Stimulated activated CD4-positive, alpha-beta T cell treated with anti-CD3 and anti-CD28 coated beads, Interleukin-4, amount 100 ng/mL, for 24 hours (primary cell): ENCODE results near the gene GPD1L.
"Not testable (repeated sequence)": the region's sequence is repeated elsewhere in the genome, so short reads cannot be mapped to it uniquely, and the experiment has no call there.

Experiments used
- DNase-seq: peaks from one replicate; pipeline ENCODE4 v3.0.0-alpha.2; 2020

GPD1L gene

DNA sequence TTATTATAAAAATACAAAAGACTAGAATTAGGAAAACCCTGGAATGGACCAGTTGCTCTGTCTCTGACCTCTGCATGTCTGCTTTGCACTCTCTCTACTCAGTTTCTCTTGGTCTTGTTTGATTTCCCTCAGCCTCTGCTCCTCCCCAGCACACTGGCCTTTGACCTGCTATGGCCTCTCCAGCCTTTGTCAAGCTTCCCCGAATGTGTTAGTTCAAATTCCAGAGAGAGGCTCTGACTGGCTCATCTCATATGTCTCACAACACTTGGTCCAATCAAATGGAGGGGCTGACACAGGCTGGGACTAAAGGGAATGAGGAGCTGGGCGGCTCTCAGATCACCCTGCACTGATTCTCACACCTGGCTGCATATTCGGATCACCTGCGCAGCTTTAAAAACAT, 79.7 kb downstream of the GPD1L start:
- no peak for DNase-seq

DNA sequence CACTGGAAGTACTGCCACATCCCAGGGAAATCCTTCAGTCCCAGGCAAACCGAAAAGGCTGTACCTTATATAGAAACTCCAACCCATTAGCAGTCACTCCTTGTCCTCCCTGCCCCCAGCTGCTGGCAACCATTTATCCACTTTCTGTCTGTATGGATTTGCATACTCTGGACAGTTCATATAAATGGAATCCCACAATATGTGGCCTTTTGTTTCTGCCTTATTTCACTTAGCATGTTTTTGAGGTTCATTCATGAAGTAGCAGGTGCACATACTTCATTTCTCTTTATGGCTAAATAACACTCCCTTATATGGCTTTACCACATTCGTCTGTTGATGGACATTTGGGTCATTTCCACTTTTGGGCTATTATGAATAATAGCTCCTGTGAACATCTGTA, 80.5 kb downstream of the GPD1L start:
- DNase-seq, result no peak

DNA sequence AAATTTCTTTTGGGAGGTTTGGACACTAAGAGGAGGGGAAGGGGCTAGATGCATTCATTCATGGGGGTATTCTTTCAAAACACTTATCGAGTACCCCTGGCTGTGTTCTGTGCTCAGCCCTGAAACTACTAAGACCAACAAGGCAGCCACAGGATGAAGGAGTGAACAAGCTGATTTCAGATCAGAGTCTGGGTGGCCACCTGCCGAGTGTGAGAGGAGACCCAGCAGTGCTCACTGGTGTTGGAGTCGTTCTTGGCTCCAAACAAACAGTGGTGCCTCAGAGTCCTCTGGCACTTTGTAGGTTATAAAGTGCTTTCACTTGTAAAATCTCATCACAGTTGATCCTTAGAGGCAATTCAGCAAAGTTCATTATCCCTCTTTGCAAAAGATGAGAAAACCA, 83.3 kb downstream of the GPD1L start:
- DNase-seq, result no peak

DNA sequence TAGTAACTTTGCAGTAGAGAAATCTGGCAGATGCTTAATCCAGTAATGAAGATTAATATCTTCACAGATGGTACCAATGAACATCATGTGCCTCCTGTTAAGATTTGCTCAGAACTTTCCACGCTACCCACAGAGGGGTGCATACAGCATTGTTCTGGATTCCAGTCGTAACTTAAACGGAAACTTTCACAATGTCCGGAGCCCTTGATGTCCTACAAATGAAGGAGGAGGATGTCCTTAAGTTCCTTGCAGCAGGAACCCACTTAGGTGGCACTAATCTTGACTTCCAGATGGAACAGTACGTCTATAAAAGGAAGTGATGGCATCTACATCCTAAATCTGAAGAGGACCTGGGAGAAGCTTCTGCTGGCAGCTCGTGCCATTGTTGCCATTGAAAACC, 84.1 kb downstream of the GPD1L start:
- not testable (repeated sequence) for DNase-seq

DNA sequence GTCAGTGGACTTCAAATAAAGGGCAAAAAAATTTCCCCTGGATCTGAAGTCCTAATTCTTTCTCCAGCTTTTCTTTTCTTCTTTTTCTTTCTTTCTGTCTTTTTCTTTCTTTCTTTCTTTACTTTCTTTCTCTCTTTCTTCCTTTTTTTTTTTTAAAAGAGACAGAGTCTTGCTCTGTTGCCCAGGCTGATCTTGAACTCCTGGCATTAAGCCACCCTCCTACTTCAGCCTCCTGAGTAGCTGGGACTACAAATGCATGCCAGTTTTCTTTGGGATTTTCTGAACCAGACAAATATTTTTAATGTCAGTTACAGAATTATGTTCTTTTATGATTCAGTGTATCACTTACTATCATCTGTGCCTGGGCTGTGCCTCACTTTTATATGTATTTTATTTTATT, 86.7 kb downstream of the GPD1L start:
- DNase-seq, result no peak

DNA sequence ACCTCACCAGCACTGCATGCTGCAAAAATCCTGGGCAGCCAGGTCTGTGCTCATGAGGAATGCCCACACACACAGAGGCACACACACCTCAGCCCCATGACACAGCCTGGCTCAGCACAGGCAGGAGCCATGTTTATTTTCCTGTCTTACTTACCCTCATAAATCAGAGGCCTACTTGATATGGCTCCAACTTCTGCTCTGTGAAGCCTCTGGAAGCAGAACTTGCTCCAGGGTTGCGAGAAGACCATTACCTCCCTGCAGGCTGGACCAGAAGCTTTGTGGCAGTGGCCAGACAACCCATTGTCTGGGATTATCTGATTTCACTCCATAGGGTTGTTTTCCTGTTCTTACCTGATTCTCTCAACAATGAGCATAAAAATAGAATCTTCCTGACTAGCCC, 88.2 kb downstream of the GPD1L start:
- no peak for DNase-seq

DNA sequence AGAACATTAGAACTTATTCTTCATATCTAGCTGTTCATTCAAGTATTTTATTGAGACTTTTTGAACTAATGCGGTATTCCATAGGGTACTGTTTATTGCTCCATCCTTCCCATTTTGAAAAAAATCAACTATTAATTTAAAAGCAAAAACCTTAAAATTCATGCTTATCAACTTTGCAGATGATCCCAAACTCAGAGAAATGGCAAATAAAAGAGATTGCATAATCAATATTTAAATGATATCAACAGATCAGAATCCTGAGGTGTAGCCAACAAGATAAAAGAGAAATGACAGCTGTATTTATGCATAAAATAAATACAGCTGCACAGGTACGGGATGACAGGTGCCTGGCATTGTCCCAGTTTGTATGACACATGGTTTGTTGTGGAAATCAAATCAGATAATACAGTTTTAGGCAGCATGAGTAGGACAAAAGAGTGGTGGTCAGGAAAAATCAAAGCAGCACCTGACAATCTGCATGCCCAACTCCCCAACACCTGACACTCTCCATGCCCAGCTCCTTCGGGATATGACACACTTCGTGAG, 89.6 kb downstream of the GPD1L start:
- no peak for DNase-seq

DNA sequence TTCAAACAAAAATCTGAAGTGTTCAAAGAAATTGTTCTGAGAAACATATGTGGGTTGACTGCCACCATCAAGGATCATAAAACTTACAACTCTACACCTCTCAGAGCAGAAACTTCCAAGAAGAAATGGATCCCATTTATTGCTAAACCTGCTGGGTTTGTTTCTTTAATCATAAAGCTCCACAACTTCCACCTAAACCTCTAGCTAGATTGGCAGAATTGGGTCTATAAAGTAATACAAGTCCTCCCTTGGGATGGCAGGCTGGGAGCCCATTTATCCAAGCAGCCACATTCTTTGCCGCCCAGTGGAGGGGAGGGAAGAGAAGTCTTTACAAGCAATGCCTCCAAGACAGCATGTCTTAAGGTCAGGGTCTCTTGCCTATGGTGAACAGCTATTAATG, 91.6 kb downstream of the GPD1L start:
- DNase-seq, result no peak

DNA sequence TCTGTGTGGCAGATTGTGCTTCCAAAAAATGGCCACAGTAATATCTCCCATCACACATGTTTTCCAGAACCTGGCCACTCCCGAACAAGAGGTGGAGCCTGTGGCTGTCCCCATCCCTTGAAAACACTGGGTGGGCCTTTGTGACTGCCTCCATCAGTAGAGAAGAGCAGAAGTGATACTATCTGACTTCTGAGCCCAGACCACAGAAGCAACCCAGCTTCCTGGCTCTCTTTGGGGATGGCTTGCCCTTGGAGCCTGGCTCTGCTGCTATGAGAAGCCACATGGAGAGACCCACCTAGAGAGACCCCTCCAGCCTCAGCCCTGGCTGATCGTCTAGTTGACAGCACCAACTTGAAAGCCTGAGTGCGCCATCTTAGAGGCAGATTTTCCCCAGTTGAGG, 92.3 kb downstream of the GPD1L start:
- DNase-seq, result no peak

DNA sequence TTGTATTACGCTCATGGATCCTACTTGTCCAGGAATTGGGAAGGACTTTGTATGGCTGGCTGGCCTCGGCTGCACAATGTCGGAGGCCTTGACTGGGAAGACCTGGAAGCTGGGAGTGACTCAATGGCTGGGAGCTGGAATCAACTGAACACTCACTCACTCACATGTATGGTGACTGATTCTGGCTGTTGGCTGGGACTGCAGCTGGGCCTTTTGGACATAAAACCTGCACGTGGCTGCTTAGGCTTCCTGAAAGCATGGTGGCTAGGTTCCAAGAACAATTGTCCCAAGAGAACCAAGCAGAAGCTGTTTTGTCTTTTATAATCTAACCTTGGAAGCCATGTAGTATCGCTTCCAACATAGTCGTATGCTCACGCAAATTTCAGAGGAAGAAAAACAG, 94.1 kb downstream of the GPD1L start:
- DNase-seq, result no peak

DNA sequence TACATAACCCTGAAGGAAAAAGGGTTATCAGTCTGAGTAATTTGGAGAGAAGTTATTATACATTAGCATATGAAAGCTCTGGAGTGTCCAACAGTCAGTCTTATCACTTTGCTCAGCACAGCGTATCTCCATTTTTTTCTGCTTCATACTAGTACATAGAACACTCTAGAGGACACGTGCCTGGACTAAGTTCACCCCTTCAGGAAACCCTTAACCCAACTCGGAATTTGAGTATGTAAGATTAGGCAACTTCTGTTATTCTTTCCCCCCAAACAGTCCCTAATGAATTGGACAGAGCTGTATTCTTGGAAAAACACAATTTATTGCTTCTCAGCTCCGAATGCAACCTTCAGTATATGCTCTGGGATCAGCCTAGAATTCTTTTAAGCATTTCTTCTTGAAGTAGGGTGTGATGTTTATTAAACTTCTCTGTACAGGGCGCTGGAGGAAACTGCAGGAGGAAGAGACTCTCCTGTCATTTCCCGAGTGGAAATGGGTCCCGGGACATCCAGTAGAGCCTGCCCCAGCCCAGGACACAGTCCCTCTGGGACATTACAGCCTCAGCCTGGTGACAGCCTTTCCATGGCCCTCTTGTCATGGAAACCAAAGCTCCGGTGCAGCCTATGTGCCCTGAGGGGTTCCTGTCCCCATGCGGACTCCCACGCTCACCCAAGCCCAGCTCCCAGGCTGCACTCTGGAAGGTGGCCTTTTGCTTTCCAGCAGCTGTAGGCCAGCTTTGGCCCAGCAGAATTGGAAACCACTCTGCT, 94.8 kb downstream of the GPD1L start:
- DNase-seq, result no peak

DNA sequence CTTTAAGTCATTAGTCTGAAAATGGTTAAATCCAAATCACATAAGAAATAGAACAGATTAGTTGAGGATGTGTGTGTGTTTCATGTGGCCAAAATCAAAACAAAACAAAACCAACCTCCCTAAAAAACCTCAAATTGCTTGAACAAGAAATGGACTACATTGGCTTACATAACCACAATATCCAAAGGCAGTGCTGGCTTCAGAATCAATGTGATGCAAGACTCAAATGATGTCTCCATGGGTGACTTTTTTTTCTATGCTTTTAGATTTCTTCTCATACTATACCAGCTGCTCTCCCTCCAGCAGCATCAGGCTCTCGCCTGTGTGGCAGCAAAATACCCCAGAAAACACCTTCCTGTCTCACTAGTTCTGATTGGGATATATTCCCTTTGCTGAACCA, 96.1 kb downstream of the GPD1L start:
- no peak for DNase-seq

DNA sequence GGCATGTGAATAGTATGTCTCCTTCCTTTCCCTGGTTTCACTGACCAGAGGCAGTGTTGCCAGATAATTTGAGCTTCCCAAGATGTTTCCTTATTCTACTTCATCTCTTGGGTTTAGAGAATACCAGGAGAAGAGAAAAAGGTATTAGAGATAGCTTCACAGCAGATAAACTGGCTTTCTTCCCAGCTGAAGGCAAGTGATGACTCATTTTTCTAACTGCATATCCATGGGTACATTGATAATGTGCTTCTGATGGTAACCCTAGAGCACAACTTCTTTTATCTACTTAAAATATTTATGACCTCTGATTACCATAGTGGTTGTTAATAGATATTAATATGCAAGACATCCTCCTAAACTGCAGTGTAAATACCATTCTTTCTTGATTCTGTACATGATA, 97.4 kb downstream of the GPD1L start:
- no peak for DNase-seq

DNA sequence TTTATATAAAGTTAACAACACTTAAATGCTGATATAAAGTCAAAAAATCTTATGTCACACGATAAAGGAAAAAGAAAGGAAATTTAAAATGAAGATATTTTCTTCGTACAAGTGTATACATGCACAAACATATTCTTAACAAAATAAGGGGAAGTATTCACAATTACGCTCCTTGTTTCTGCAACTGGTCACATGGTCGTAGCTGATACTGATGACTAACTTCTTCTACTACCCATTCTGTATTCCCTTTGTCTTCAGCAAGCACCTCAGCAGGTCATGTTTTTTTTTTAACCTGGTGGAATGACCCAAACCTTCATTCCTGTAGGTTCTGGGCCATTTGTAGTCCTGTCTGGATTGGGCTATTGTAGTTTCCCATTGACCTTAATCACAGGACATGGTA, 102.0 kb downstream of the GPD1L start:
- DNase-seq, result no peak

DNA sequence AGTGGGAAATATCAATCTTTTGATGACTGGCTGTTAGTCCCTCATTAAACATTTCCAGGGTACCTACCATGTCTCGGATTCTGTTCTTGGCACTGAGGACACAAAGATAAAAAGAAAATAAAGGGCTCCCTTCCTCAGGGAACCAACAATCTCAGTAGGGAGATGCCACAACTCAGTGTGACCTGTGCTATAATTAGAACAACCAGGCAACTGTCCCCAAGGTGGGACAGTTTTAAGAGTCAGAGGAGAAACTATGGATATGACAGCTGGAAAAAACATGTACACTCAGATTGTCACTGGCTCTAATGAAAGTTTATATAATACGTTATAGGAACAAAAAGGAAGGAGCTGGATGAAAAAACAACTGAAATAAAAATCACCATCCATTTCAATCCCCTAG, 108.8 kb downstream of the GPD1L start:
- no peak for DNase-seq

DNA sequence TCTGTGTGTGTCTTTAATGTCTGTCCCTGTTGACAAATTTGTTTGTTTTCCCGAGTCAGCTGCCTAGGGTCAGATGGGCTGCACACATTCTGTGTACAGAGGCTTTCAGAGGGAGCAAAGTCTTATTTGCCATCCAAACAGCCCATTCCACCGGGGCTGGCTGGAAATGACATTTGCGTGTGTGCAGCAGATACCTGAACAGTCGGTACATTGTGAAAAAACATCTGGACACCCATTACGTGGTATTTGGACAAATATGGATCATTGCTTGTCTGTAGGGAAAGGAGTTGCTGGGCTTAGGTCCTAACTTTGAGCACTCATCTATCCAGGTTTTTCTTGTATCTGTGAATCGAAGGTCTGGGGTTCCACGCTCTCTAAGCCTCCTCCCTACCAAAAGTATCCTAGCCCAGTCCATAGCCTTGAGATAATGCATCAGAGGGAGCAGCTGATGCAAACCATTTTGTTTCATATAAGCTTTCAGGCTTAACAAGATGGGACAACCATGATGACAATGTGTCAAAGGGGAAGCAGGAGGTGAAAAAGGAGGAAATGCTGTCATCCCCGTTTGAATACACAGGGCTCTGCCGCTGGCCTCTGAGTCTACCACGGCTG, 109.9 kb downstream of the GPD1L start:
- DNase-seq, result no peak

DNA sequence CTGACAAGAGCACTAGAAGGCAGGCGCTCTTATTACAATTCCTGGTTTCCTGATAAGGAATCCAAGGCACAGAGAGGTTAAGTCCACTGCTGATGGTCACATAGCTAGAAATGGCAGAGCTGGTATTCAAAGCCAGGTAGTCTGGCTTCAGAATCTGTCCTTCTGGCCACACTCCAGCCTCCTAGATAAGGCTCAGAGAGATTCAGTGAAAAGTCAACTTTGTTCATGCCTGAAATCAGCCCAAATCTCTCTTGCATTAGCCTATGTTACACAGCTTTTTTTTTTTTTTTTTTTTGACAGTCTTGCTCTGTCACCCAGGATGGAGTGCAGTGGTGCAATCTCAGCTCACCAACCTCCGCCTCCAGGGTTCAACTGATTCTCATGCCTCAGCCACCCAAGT, 110.9 kb downstream of the GPD1L start:
- no peak for DNase-seq
